GM12874 (cell line): ENCODE measurements around the gene LYPD6B.

Experiments used
- TF ChIP-seq, protein P1 (sequence below): IDR thresholded peaks from 2 replicates; pipeline ENCODE4 v1.5.1; 2011; ENCODE audit warnings: low read depth, mild to moderate bottlenecking, control low read depth, low read length, moderate library complexity; ENCODE audit not compliant: insufficient read depth

LYPD6B gene

DNA sequence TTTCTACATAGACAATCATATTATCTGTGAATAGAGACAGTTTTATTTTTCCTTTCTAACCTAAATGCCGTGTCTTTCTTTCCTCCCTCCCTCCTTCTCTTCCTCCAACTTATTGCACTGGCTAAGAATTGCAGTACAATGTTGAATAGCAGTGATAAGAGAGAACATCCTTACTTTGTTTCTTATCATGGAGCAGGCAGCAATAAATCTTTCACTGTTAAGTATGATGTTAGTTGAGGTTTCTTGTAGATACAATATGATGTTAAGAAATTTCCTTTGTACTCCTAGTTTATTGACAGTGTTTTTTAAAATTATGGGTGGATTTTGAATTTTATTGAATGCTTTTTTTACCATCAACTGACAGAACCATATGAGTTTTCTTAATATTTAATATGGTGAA lies 6.0 kb downstream of the LYPD6B start:
- TF ChIP-seq, protein P1, sequence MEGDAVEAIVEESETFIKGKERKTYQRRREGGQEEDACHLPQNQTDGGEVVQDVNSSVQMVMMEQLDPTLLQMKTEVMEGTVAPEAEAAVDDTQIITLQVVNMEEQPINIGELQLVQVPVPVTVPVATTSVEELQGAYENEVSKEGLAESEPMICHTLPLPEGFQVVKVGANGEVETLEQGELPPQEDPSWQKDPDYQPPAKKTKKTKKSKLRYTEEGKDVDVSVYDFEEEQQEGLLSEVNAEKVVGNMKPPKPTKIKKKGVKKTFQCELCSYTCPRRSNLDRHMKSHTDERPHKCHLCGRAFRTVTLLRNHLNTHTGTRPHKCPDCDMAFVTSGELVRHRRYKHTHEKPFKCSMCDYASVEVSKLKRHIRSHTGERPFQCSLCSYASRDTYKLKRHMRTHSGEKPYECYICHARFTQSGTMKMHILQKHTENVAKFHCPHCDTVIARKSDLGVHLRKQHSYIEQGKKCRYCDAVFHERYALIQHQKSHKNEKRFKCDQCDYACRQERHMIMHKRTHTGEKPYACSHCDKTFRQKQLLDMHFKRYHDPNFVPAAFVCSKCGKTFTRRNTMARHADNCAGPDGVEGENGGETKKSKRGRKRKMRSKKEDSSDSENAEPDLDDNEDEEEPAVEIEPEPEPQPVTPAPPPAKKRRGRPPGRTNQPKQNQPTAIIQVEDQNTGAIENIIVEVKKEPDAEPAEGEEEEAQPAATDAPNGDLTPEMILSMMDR, result no peak

DNA sequence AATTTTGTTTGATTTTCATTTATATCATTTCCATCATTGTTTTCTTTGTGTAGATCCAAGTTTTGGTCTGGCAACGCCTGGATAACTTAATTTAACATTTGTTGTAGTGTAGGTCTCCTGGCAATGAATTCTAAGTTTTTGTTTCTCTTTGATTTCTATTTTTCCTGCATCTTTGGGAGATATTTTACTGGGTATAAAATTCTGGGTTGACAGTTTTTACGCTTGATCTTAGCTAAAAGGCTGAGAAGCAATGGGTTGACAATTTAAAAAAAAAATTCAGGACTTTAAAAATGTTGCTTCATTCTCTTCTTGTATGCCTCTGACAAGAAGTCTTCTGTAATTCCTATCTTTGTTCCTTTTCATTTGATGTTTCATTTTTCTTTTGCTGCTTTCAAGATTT lies 8.6 kb downstream of the LYPD6B start:
- TF ChIP-seq, protein P1, result no peak

DNA sequence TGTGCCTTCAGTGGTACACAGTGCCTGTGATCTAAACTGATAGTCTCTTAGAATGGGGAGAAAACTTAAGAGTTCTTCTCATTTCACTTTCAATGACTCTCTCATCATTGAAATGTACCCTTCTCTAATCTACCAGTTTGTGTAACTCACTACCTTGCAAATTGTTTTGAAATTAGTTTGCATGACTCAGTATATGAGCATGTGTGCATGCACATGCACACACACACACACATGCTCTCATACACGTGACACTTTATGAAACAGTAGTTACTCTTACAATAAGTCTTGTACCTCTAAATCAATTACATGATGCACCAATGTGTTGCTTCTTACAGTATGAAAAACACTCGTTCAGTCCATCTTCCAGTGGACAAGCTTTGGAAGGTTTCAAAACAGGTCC lies 10.6 kb downstream of the LYPD6B start:
- TF ChIP-seq, protein P1, result no peak

DNA sequence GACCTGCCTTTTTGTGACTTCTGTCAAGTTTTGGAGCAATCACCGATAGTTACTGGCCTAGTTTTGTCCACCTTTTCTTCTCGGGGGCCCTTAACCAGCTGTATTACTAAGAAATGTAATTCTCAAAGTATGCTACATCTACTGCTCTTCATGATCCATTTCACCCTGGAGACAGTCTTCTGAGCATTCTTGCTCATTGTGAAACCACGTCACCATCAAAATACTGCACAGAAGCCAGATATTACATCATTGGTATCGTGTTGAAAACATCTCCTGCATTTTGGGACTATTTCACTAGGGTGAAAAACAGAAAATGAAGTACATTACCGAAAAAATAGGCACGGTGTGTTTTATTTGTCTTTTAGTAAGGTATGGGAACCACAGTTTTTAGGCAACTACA lies 11.7 kb downstream of the LYPD6B start:
- TF ChIP-seq, protein P1, result no peak

DNA sequence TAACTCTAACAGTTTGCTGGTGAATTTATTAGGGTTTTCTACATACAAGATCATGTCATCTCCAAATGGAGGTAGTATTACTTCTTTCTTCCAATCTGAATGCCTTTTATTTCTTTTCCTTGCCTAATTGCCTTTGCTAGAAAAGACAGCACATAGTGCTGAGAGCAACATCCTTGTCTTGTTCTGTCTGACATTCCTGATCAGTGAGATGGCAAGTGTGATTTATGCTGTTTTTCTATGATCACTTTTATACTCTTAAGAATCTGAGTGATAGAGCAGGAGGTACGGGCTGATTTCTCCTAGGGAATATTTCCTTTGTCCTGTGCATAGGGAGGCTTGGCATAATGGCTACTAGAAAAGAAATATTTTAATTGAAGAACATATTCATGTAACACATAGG lies 17.3 kb downstream of the LYPD6B start:
- TF ChIP-seq, protein P1, result no peak

DNA sequence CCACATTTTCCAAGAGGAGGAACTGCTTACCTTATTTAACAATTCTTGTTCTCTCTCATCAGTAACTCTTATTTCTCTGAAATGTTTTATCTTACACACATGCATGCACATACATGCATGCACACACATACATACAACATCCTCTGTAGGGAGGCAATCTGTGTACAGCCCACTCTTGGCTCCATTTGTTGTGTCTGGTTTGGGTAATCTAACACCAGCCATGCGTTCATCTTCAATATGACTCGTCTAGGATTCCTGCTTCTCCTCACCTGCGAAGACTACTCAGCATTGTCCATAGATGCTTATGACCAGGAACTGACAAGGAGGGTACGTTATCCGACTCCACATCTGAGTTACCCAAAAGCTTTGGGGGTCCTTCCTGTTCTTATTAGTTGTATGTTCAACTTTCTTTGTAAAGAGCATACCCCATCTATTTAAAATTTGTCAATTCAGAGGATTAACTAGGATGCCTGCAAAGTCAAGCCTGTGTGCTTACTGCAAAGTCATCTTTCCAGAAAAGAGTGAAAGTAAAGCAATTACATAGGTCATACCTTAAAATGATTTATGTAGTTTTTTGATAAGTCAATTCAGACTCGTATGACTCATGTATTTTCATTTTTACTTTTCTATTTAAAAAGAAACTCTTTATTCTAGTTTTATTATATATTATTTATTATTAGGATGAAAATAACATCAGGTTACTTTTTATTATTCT lies 18.2 kb downstream of the LYPD6B start:
- TF ChIP-seq, protein P1, result no peak

DNA sequence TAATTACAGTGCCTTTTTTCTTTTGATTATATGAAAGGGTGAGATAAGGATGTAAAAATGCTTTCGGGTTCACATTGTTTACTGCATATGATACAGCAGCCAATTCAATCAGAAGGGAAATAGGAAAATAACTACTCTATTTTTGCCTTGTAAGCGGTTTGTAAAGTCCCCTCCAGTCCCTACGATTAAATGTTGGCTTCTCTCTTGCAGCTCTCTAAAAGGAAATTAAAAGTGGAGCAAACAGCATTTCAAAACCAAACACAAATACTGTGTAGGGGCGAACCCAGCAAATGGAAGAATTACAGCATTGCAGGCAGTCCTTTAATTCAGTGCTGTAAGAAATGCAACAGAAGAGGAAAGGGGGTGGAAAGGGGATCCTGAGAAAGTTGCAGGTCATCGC lies 18.9 kb downstream of the LYPD6B start:
- TF ChIP-seq, protein P1, result no peak
